H1 (cell line): Measurements from ENCODE around the gene SOHLH2. TPM values are rescaled to one million over a fixed set of nuclear protein-coding genes. Genes with fewer than 3 reads are reported as not detected.

ENCODE experiments used
- CTCF ChIA-PET: fragments of 300-600 bp; sonication (Branson Sonifier 250); formaldehyde crosslinking; loops from one replicate; lab custom pipeline; 2021; ENCODE audit not compliant: partially characterized antibody; lab: Charles Lee
- POLR2A ChIA-PET: fragments of 300-600 bp; sonication (Branson Sonifier 250); formaldehyde crosslinking; loops from one replicate; lab custom pipeline; 2021; ENCODE audit warnings: inconsistent platforms; ENCODE audit not compliant: partially characterized antibody; lab: Charles Lee
- DNase-seq, 2 experiments: peaks; one replicate each; pipeline versions ENCODE4 v3.0.0 to v3.0.0-alpha.2; 2010 to 2022; ENCODE audit warnings: low spot score in 2 of 2, low read depth in 1 of 2, mixed read lengths in 1 of 2
- FAIRE-seq: peaks from 2 replicates; lab custom pipeline; 2011; peaks lifted over from hg19 to GRCh38; lab: Jason Lieb, UNC
- H2AFZ ChIP-seq: 2 replicates; pipeline ENCODE4 v1.8.1; 2012; ENCODE audit warnings: low read length, inconsistent platforms
- H2AK5ac ChIP-seq: 2 replicates; pipeline ENCODE4 v1.6.1; 2013; ENCODE audit warnings: low read depth, low read length
- H2BK120ac ChIP-seq: replicated peaks from 2 replicates; pipeline ENCODE3; 2013; ENCODE audit warnings: low read depth, low read length, inconsistent platforms
- H2BK12ac ChIP-seq: 2 replicates; pipeline ENCODE4 v1.6.1; 2013; ENCODE audit warnings: low read depth, low read length
- H2BK15ac ChIP-seq: 2 replicates; pipeline ENCODE4 v1.6.1; 2013; ENCODE audit warnings: low read length
- H2BK20ac ChIP-seq: 2 replicates; pipeline ENCODE4 v1.6.1; 2013; ENCODE audit warnings: low read length
- H2BK5ac ChIP-seq: 2 replicates; pipeline ENCODE4 v1.6.1; 2013; ENCODE audit warnings: low read depth, low read length
- H3K14ac ChIP-seq: 2 replicates; pipeline ENCODE4 v1.6.1; 2013; ENCODE audit warnings: inconsistent platforms; ENCODE audit not compliant: insufficient read length
- H3K18ac ChIP-seq: 2 replicates; pipeline ENCODE4 v1.6.1; 2013; ENCODE audit warnings: low read length; ENCODE audit errors: extremely low read depth
- H3K23ac ChIP-seq: 2 replicates; pipeline ENCODE4 v1.6.1; 2013; ENCODE audit warnings: inconsistent platforms; ENCODE audit not compliant: insufficient read length
- H3K23me2 ChIP-seq: 2 replicates; pipeline ENCODE4 v1.6.1; 2013; ENCODE audit warnings: low read depth, low read length
- H3K27ac ChIP-seq: 2 replicates; pipeline ENCODE4 v1.6.1; 2011; ENCODE audit warnings: low read depth, low read length, inconsistent platforms
- H3K27me3 ChIP-seq, 4 experiments: replicated peaks in 1 of 4; 1 replicate in 1 of 4; 2 replicates in 3 of 4; pipeline versions ENCODE4 v1.6.1 to v1.8.1; 2011 to 2013; ENCODE audit warnings: low read length in 3 of 4, mild to moderate bottlenecking in 3 of 4, inconsistent platforms in 2 of 4, mixed read lengths in 2 of 4, moderate library complexity in 1 of 4; ENCODE audit not compliant: control insufficient read depth in 3 of 4, insufficient read depth in 3 of 4; ENCODE audit errors: extremely low read depth in 1 of 4
- H3K36me3 ChIP-seq, 4 experiments: 2 replicates each; pipeline versions ENCODE4 v1.6.1 to v1.8.1; 2011 to 2013; ENCODE audit warnings: mild to moderate bottlenecking in 4 of 4, low read length in 3 of 4, moderate library complexity in 2 of 4, control low read depth in 1 of 4, inconsistent platforms in 1 of 4; ENCODE audit not compliant: insufficient read depth in 4 of 4, control insufficient read depth in 2 of 4
- H3K4ac ChIP-seq: replicated peaks from 2 replicates; pipeline ENCODE3; 2013; ENCODE audit warnings: low read length, low read depth, mixed read lengths, inconsistent platforms; ENCODE audit not compliant: insufficient read length
- H3K4me1 ChIP-seq, 4 experiments: replicated peaks in 1 of 4; 1 replicate in 1 of 4; 2 replicates in 3 of 4; pipeline versions ENCODE4 v1.6.1 to v1.8.1; 2011 to 2013; ENCODE audit warnings: low read length in 3 of 4, inconsistent platforms in 2 of 4, mixed read lengths in 1 of 4; ENCODE audit not compliant: insufficient read depth in 4 of 4, control insufficient read depth in 3 of 4
- H3K4me2 ChIP-seq, 2 experiments: 2 replicates each; pipeline versions ENCODE4 v1.6.1 to v1.8.1; 2011 to 2013; ENCODE audit warnings: low read depth in 2 of 2, low read length in 2 of 2, control low read depth in 1 of 2, inconsistent platforms in 1 of 2, mild to moderate bottlenecking in 1 of 2; ENCODE audit not compliant: insufficient read depth in 1 of 2
- H3K4me3 ChIP-seq, 4 experiments: fragments of 200-600, 300-600 bp in 1 of 4; sonication (generic), shearing (Covaris generic), sonication (Bioruptor Twin) in 1 of 4; 2 replicates each; pipeline versions ENCODE4 v1.5.1 to v1.8.1; 2011 to 2016; ENCODE audit warnings: low read length in 4 of 4, low read depth in 3 of 4, control low read depth in 2 of 4, inconsistent platforms in 2 of 4, mild to moderate bottlenecking in 2 of 4, mixed read lengths in 1 of 4, moderate library complexity in 1 of 4; ENCODE audit not compliant: insufficient read depth in 2 of 4; ENCODE audit errors: extremely low read depth in 1 of 4
- H3K56ac ChIP-seq: replicated peaks from 2 replicates; pipeline ENCODE3; 2013; ENCODE audit warnings: low read depth, mild to moderate bottlenecking, mixed read lengths, low read length, inconsistent platforms; ENCODE audit not compliant: insufficient read length
- H3K79me1 ChIP-seq: 2 replicates; pipeline ENCODE4 v1.6.1; 2013; ENCODE audit warnings: low read depth, low read length, control low read depth
- H3K79me2 ChIP-seq, 2 experiments: 2 replicates each; pipeline versions ENCODE4 v1.6.1 to v1.8.1; 2012 to 2013; ENCODE audit warnings: low read length in 2 of 2, mild to moderate bottlenecking in 2 of 2, inconsistent platforms in 1 of 2; ENCODE audit not compliant: insufficient read depth in 2 of 2, control insufficient read depth in 1 of 2
- H3K9ac ChIP-seq, 4 experiments: replicated peaks in 1 of 4; 1 replicate in 1 of 4; 2 replicates in 3 of 4; pipeline versions ENCODE4 v1.6.1 to v1.8.1; 2011 to 2013; ENCODE audit warnings: low read depth in 3 of 4, low read length in 3 of 4, control low read depth in 2 of 4, mild to moderate bottlenecking in 2 of 4, moderate library complexity in 2 of 4, inconsistent platforms in 1 of 4; ENCODE audit errors: extremely low read depth in 1 of 4
- H3K9me3 ChIP-seq, 2 experiments: 2 replicates each; pipeline versions ENCODE4 v1.6.1 to v1.8.1; 2012 to 2013; ENCODE audit warnings: mild to moderate bottlenecking in 2 of 2, moderate library complexity in 2 of 2, control low read depth in 1 of 2, inconsistent platforms in 1 of 2, low read depth in 1 of 2, low read length in 1 of 2, mixed read lengths in 1 of 2; ENCODE audit not compliant: insufficient read depth in 2 of 2
- H4K20me1 ChIP-seq, 2 experiments: replicated peaks in 1 of 2; 2 replicates each; pipeline versions ENCODE3 to v1.8.1; 2011 to 2013; ENCODE audit warnings: inconsistent platforms in 2 of 2, low read length in 2 of 2, mild to moderate bottlenecking in 1 of 2; ENCODE audit not compliant: insufficient read depth in 2 of 2, control insufficient read depth in 1 of 2
- H4K5ac ChIP-seq: 2 replicates; pipeline ENCODE4 v1.6.1; 2013; ENCODE audit warnings: low read length, low read depth, mixed read lengths, inconsistent platforms; ENCODE audit not compliant: insufficient read length
- H4K8ac ChIP-seq: 2 replicates; pipeline ENCODE4 v1.8.0; 2013; ENCODE audit warnings: mild to moderate bottlenecking, moderate library complexity, low read length, inconsistent platforms; ENCODE audit not compliant: insufficient read depth; ENCODE audit errors: extremely low read depth
- H4K91ac ChIP-seq: replicated peaks from 2 replicates; pipeline ENCODE3; 2013; ENCODE audit warnings: low read length, mixed read lengths, inconsistent platforms; ENCODE audit not compliant: insufficient read length
- ATF3 ChIP-seq: IDR thresholded peaks from 2 replicates; pipeline ENCODE4 v1.6.1; 2011; ENCODE audit warnings: low read depth, mild to moderate bottlenecking, low read length; ENCODE audit not compliant: insufficient read depth
- CHD1 ChIP-seq: IDR thresholded peaks from 2 replicates; pipeline ENCODE4 v1.6.1; 2012; ENCODE audit warnings: low read depth, low read length, improper control_type of control experiment
- CTCF ChIP-seq, 3 experiments: IDR thresholded peaks; 1 replicate in 2 of 3; 2 replicates in 1 of 3; pipeline versions ENCODE4 v1.5.1 to v1.6.1; 2011; ENCODE audit warnings: low read length in 3 of 3, mild to moderate bottlenecking in 3 of 3, inconsistent platforms in 2 of 3, low read depth in 1 of 3, moderate library complexity in 1 of 3; ENCODE audit not compliant: insufficient read depth in 1 of 3; ENCODE audit errors: control extremely low read depth in 1 of 3
- EGR1 ChIP-seq: IDR thresholded peaks from 2 replicates; pipeline ENCODE4 v1.6.1; 2011; ENCODE audit warnings: low read depth, low read length, borderline replicate concordance
- FOSL1 ChIP-seq: IDR thresholded peaks from 2 replicates; pipeline ENCODE4 v1.6.1; 2011; ENCODE audit warnings: mild to moderate bottlenecking, low read depth, low read length, moderate library complexity; ENCODE audit not compliant: insufficient read depth
- KDM1A ChIP-seq: fragments of 200-600, 300-600 bp; sonication (generic); IDR thresholded peaks from 2 replicates; pipeline ENCODE4 v1.7.1; 2016; ENCODE audit warnings: mild to moderate bottlenecking, low read length, borderline replicate concordance
- MAFK ChIP-seq: IDR thresholded peaks from 2 replicates; pipeline ENCODE4 v1.6.1; 2012; ENCODE audit warnings: low read depth, mild to moderate bottlenecking, improper control_type of control experiment, low read length
- SP4 ChIP-seq: IDR thresholded peaks from 2 replicates; pipeline ENCODE4 v1.6.1; 2012; ENCODE audit warnings: low read length, inconsistent platforms
- TAF7 ChIP-seq: optimal IDR thresholded peaks from 2 replicates; pipeline ENCODE3; 2011; ENCODE audit warnings: low read depth, mild to moderate bottlenecking, inconsistent platforms, low read length, moderate library complexity, borderline replicate concordance
- TCF12 ChIP-seq: IDR thresholded peaks from 2 replicates; pipeline ENCODE4 v1.6.1; 2011; ENCODE audit warnings: low read depth, mild to moderate bottlenecking, low read length
- YY1 ChIP-seq: IDR thresholded peaks from 2 replicates; pipeline ENCODE4 v1.6.1; 2011; ENCODE audit warnings: low read depth, mild to moderate bottlenecking, low read length
- WGBS, 2 experiments: shearing (Covaris generic) in 1 of 2; methylation state at CpG; one replicate each; pipeline versions ENCODE4 v1.1.6 to v1.1.7; 2013 to 2015; ENCODE audit warnings: low lambda C conversion rate in 2 of 2, mixed read lengths in 2 of 2, inconsistent platforms in 1 of 2, low coverage in 1 of 2, missing lambda C conversion rate in 1 of 2; ENCODE audit not compliant: insufficient replicate concordance in 2 of 2, insufficient coverage in 1 of 2, insufficient read length in 1 of 2; ENCODE audit errors: extremely low coverage in 1 of 2, missing lambda C conversion rate in 1 of 2; 5-methylcytosine and 5-hydroxymethylcytosine counted together
- polyA plus RNA-seq, 7 experiments: library from polyadenylated mRNA; depleted of rRNA in 3 of 7; stranded (reverse) in 5 of 7; unstranded in 2 of 7; fragments of >200 nt in 5 of 7; fragments of 200-250 nt in 2 of 7; gene quantifications; 1 replicate in 5 of 7; 2 replicates in 1 of 7; 4 replicates in 1 of 7; pipeline versions ENCODE4 v1.2.1 to v1.2.3, GENCODE V29; 2011 to 2013; ENCODE audit warnings: missing spikeins in 2 of 7, mixed read lengths in 2 of 7
- total RNA-seq: library from RNA; stranded (reverse); fragmentation: NEBNext Ultra II Directional; extraction: Animal tissue kit (Norgen Biotek cat#: 25700); gene quantifications from 2 replicates; pipeline ENCODE4 v1.2.1, GENCODE V29; 2021

Gene SOHLH2
- total and polyA plus RNA-seq, 2 of the 8 experiments (the other 6 are each of a cell fraction or from before 2014, with no cell fraction given) = 6.8 to 10.3 TPM

- H2BK5ac ChIP-seq = no peak overlapping the region
- no peaks in the 10 kb centered on the region; a peak in 2 of 7 replicates for H3K4me1 ChIP-seq
- no peaks in the 10 kb centered on the region for H3K27me3 ChIP-seq
- no peak overlapping the region for H3K23ac ChIP-seq
- H2AFZ ChIP-seq = no peak overlapping the region
- H2AK5ac ChIP-seq = no peak overlapping the region
- H4K8ac ChIP-seq = no peak overlapping the region
- H4K5ac ChIP-seq = no peak overlapping the region
- ChIA-PET POLR2A (no interaction called here), CTCF (interaction anchor here (0.7 to 1.4 kb wide), 3 partner anchors 10 to 228 kb away, joined by 3 to 5 read pairs (median 4); no protein-coding TSS in a partner anchor)
- no peak overlapping the region for H3K4me3 ChIP-seq
- H3K18ac ChIP-seq = no peak overlapping the region
- no peak overlapping the region for H2BK120ac ChIP-seq
- no peak overlapping the region for H3K14ac ChIP-seq
- H2BK15ac ChIP-seq = no peak overlapping the region
- no peak overlapping the region for H3K27ac ChIP-seq
- H3K23me2 ChIP-seq = no peaks in the 10 kb centered on the region
- FAIRE-seq (peak; percentile 28), DNase-seq (no peak)
- no peak overlapping the region for H3K9ac ChIP-seq
- no peak overlapping the region for H2BK20ac ChIP-seq
- no peak overlapping the region for H3K56ac ChIP-seq
- WGBS, 2 experiments = 86% methylated on average over 5 of the region's 5 CpGs; no CpG with 5 or more reads in 1 of the 2 experiments
- H4K20me1 ChIP-seq = no peaks in the 10 kb centered on the region
- no peak overlapping the region for H3K4ac ChIP-seq
- no peak overlapping the region for H3K4me2 ChIP-seq
- H3K79me1 ChIP-seq = no peaks in the 10 kb centered on the region; the same call in 1 of the 2 replicates
- no peaks in the 10 kb centered on the region for H3K79me2 ChIP-seq
- no peak overlapping the region for H2BK12ac ChIP-seq
- no peaks in the 10 kb centered on the region for H3K9me3 ChIP-seq
- H4K91ac ChIP-seq = no peak overlapping the region
- peaks cover 0 to 3% (median 0%) of the 10 kb centered on the region in 4 experiments; a peak in 1 of 8 replicates for H3K36me3 ChIP-seq
- TF ChIP-seq EGR1 (no peak), CHD1 (no peak), MAFK (no peak), YY1 (no peak), TCF12 (no peak), ATF3 (no peak), FOSL1 (no peak), TAF7 (no peak), CTCF (IDR thresholded peaks at IDR 0.05; ENCODE audit: control extremely low read depth in 1 of 3, insufficient read depth in 1 of 3, low read depth in 1 of 3, low read length in 3 of 3) (peak in 2 of 3 experiments; percentile 4 to 15; a peak in 2 of 4 replicates), SP4 (no peak), KDM1A (no peak)
Measured at GRCh38 chr13:36207672-36208071, 6.7 kb downstream of the SOHLH2 start.
